ENCODE results near the gene CDCA4. TPM values are rescaled to one million over a fixed set of nuclear protein-coding genes. Genes with fewer than 3 reads are reported as not detected.

CDCA4 gene
- total RNA-seq, 1 donor from 2014 or later: 40.1 TPM

- H3K27ac Mint-ChIP-seq (ENCODE audit: unreplicated experiment): no peak overlapping the region
- no peaks in the 10 kb centered on the region for H3K36me3 Mint-ChIP-seq (ENCODE audit: low read depth, unreplicated experiment)
- H3K4me1 Mint-ChIP-seq (ENCODE audit: unreplicated experiment): peaks cover 15% of the 10 kb centered on the region
- H3K27me3 Mint-ChIP-seq (ENCODE audit: unreplicated experiment): peaks cover 10% of the 10 kb centered on the region
- TF ChIP-seq CTCF (IDR thresholded peaks at IDR 0.05; ENCODE audit: unreplicated experiment): no peak
- no peak for DNase-seq (ENCODE audit: low spot score)
- H3K9me3 Mint-ChIP-seq (ENCODE audit: unreplicated experiment): no peaks in the 10 kb centered on the region
- H3K4me3 Mint-ChIP-seq (ENCODE audit: unreplicated experiment): no peak overlapping the region
Measured at GRCh38 chr14:104972301-104973134, 48.4 kb downstream of the CDCA4 start.

- Mint-ChIP-seq H3K4me1 (ENCODE audit: unreplicated experiment) (peaks cover 15% of the 10 kb centered on the region), H3K4me3 (ENCODE audit: unreplicated experiment) (no peak overlapping the region), H3K27ac (ENCODE audit: unreplicated experiment) (no peak overlapping the region), H3K9me3 (ENCODE audit: unreplicated experiment) (no peaks in the 10 kb centered on the region), H3K36me3 (ENCODE audit: low read depth, unreplicated experiment) (no peaks in the 10 kb centered on the region), H3K27me3 (ENCODE audit: unreplicated experiment) (peaks cover 10% of the 10 kb centered on the region)
- DNase-seq (ENCODE audit: low spot score): no peak
- TF ChIP-seq CTCF (IDR thresholded peaks at IDR 0.05; ENCODE audit: unreplicated experiment): no peak
Measured at GRCh38 chr14:104971447-104972240, 49.2 kb downstream of the CDCA4 start.

GRCh38 chr14:104970231-104971068 lies 50.4 kb downstream of the CDCA4 start:
- H3K36me3 Mint-ChIP-seq (ENCODE audit: low read depth, unreplicated experiment): no peaks in the 10 kb centered on the region
- DNase-seq (ENCODE audit: low spot score): no peak
- peaks cover 12% of the 10 kb centered on the region for H3K4me1 Mint-ChIP-seq (ENCODE audit: unreplicated experiment)
- no peak overlapping the region for H3K4me3 Mint-ChIP-seq (ENCODE audit: unreplicated experiment)
- peaks cover 10% of the 10 kb centered on the region for H3K27me3 Mint-ChIP-seq (ENCODE audit: unreplicated experiment)
- no peak overlapping the region for H3K27ac Mint-ChIP-seq (ENCODE audit: unreplicated experiment)
- H3K9me3 Mint-ChIP-seq (ENCODE audit: unreplicated experiment): no peaks in the 10 kb centered on the region
- no peak for TF ChIP-seq CTCF (IDR thresholded peaks at IDR 0.05; ENCODE audit: unreplicated experiment)

- no peak for DNase-seq (ENCODE audit: low spot score)
- peaks cover 10% of the 10 kb centered on the region for H3K27me3 Mint-ChIP-seq (ENCODE audit: unreplicated experiment)
- no peak for TF ChIP-seq CTCF (IDR thresholded peaks at IDR 0.05; ENCODE audit: unreplicated experiment)
- no peak overlapping the region for H3K27ac Mint-ChIP-seq (ENCODE audit: unreplicated experiment)
- peaks cover 12% of the 10 kb centered on the region for H3K4me1 Mint-ChIP-seq (ENCODE audit: unreplicated experiment)
- H3K9me3 Mint-ChIP-seq (ENCODE audit: unreplicated experiment): no peaks in the 10 kb centered on the region
- H3K36me3 Mint-ChIP-seq (ENCODE audit: low read depth, unreplicated experiment): no peaks in the 10 kb centered on the region
- H3K4me3 Mint-ChIP-seq (ENCODE audit: unreplicated experiment): no peak overlapping the region
Measured at GRCh38 chr14:104969741-104970230, 51.1 kb downstream of the CDCA4 start.
